SKM-1 (cell line): Measurements from ENCODE around the gene ADGRG6.
A peak's percentile ranks its signal among the peaks of the same experiment; 100 is the strongest.

Source experiments
- DNase-seq: peaks from one replicate; lab custom pipeline; 2025; ENCODE audit not compliant: unreplicated experiment; lab: John Stamatoyannopoulos, UW

ADGRG6 gene

DNA sequence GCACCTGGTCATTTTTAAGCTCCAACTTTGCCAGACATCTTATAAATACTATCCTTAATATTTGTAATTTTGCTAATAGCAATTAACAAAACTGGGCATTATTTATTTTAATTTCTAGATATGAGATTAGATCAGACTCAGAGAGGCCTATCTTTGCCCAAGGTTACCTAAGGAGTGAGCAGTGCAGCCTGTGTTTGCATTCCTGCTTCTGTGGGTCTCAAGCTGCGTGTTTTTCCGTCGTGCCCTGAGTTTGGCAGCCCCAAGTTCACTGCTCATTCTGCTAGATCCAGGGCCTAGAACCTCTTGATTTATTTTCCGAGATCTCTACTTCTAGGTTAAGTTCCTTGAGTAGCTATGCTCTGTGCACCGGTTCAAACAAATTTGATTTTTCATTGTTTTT lies 11.0 kb upstream of the ADGRG6 start:
- no peak for DNase-seq

GRCh38 chr6:142291512-142291911 lies 10.3 kb upstream of the ADGRG6 start:
- DNase-seq = no peak

GRCh38 chr6:142292166-142292924 lies 9.5 kb upstream of the ADGRG6 start:
- DNase-seq = no peak

DNA sequence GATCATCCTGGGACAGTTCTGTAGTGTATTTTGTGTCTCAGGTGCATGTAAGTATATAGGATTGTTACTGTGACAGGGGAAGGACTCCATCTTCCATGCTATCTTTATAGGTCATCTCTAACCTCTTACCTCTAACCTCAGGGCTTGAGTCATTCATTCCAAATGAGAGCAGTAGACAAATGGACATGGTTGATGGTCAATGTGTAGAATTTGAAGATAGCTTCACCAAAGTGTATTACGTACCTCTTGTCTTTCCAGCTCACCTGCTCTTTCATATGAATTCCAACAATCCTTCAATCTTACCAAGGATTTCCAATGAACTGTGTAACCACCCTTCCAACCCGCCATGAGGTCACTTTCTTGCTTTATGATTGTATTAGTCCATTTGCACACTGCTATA lies 8.7 kb upstream of the ADGRG6 start:
- no peak for DNase-seq

DNA sequence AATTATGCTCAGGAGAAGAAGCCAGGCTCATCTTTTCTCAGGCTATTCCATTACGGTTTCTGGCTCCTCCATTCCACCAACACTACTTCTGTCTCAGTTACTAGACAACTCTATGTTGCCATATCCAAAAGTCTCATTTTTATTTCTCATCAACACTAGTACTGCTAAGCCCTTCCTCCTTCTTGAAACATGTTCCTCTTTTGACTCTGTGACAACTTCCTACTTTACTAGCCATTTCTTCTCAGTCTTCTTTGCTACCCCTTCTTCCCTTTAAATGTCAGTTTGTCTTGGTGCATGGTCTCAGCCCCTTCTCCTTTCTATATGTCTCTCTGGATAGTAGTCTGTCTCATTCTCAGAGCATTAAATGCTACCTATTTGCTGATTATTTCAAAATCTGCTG lies 7.1 kb upstream of the ADGRG6 start:
- peak; percentile 95 for DNase-seq

DNA sequence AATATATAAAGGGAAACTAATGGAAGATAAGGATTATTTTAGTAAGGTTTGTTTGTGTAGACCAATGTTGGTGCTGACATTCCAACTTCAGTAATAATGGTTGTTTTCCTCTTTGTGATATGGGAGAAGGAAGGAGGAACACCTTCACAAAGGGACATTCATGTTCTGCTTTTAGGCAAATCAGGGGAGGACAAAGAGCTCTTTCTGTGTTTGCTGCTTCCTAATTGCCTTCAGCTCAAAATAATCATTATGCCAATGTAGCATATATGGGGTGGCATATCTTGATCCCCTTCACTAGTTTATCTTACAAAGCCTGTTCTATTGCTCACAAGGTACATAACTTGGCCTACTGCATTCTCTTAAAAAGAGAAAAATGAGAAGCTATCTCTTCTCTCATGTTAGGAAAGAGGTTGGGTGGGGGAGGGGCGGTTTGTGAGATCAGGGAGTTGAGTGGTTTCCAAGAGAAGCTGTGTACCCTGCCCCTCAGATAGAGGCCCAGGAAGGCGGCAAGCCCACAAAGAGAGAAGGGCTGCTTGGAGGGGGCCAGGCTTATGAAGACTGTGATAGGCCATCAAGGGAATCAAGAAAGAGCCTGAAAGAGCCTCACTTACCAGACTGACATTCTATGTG lies 4.7 kb upstream of the ADGRG6 start:
- no peak for DNase-seq

DNA sequence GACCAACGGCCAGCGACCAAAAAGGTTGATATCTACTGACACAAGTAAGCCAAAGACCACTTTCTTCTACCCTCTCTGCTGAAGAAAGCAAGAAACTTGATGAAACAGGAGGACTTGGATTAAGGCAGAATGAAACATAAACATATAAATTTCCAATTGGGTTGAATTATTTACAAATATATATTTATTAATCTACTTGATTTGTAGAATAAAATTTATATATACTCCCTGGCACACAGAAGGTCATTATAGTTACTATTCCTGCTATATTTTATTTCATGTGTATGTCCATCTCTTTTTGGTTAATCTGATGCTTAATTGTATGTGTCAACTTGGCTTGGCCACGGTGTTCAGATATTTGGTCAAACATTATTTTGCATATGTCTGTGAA lies 4.2 kb upstream of the ADGRG6 start:
- DNase-seq = no peak

- no peak for DNase-seq
These were observed 3.6 kb upstream of the ADGRG6 start for GRCh38 chr6:142297996-142298753.

DNA sequence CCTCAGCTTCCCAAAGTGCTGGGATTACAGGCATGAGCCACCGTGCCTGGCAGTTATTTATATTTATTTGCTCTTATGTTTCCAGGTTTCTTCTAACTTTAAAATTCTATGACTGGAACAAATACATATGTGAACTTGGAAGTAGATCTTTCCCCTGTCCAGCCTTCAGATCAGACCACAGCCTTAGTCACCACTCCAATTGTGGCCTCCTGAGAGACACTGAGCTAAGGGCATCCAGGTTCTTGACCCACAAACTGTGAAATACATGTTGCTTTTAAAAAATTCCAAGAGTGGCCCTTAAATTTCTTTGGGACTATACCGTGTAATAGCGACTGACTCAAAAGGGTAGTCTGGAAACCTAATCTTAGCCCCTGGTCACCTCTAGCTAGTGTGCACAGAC lies 1.5 kb upstream of the ADGRG6 start:
- no peak for DNase-seq

DNA sequence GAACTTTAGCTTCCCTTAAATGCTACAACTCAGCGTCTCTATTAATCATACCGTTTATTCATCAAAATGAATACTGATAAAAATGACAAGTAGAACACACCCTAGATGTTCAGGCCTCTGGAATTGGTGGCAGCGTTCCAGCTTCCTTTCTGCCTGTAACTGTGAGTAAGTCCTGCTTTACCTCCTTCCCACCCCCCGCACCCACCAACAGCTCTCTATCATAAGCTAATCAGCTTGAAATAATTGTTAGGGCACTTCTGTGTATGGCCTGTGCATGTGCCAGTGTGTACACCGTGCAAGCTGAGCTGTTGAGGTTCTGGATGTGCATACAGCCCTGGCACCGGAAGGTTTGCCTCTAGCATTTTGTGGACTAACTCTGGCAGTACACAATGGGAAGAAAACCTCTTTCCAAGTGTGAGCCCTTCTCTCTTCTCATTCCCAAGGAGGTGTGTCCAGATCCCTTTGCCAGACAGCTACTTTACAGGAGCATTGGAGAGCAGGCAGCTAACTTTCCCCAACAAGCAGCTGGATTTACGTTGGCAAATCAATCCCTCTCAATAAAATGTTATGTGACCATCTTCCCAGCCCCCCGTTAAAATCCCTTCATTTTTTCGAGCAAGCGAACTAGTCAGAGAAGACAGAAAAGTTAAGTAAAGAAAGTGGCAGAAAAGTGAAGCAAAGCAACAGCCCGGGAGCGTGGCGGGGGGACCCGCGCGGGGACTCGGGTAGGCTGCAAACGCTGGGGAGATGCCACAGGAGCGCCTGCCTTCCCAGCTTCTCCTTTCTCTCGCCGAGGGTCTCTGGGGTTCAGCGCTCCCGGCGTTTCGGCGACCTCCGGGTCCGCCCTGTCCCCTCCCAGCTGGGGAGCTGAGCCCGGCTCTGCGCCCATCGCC lies 803 bp upstream of the ADGRG6 start:
- no peak for DNase-seq

GRCh38 chr6:142302421-142303175 lies 791 bp downstream of the ADGRG6 start:
- DNase-seq = no peak

DNA sequence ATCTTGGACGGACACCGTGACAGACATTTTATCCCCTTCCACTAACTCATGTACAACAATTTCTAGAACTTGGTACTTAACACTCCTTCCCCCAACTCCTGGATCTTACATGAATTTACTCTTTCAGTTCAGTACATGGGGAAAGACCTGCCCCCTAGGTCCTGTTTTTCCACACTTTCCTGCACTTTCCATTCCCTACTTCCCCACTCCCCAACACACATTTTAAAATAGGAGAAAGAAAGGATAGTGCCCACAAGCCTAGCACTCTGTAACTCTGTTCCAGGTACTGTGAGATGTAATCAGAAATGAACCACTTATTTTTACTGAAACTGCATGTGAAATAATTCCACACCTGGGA lies 1.3 kb downstream of the ADGRG6 start:
- no peak for DNase-seq

GRCh38 chr6:142304241-142304640 lies 2.4 kb downstream of the ADGRG6 start:
- DNase-seq = no peak

- DNase-seq = no peak
These were observed 4.9 kb downstream of the ADGRG6 start for GRCh38 chr6:142306736-142307135.

GRCh38 chr6:142307963-142308748 lies 6.3 kb downstream of the ADGRG6 start:
- DNase-seq = no peak

- no peak for DNase-seq
These were observed 7.6 kb downstream of the ADGRG6 start for GRCh38 chr6:142309426-142309825.

DNA sequence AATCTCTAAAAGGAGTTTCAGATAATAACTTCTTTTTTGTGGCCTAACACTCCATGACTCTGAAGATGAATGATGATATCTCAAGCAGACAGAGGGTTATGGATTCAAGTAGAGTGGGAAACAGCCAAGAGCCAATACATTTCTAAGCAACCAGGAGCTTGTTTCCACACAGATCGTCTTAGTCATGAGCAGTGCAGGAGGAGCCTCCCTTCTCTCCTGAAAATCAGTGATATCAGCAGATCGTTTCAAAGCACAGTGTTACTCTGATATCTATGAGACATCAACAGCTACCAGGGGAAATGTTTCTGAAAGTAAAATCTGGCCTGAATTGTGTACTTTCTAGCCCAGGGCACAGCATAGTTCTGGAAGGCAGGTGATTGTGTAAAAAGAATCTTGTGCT lies 11.5 kb downstream of the ADGRG6 start:
- no peak for DNase-seq

GRCh38 chr6:142316791-142317368 lies 15.1 kb downstream of the ADGRG6 start:
- no peak for DNase-seq

DNA sequence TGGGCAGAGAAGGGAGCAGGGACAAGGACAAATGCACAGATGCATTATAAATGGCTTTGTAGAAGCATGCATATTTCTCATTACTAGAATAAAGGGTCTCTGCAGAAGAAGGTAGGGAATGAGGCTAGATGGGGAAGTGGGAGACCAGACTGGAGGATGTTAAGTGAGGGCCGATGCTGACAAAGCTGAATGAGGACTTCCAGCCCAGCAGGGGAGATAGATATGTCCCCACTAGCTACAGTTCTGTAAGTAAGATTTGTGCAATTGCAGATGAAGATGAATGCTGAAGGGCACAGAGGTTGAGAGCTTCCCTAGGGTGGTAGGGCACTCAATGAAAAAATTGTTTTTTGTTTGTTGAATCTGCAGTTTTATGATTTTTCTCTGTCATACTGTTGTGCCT lies 16.9 kb downstream of the ADGRG6 start:
- no peak for DNase-seq
